Fibroblast of mammary gland (primary cell): ENCODE results near the gene BRD7.

Source experiments
- DNase-seq: peaks from one replicate; pipeline ENCODE4 v3.0.0-alpha.2; 2010; ENCODE audit warnings: low read depth
- H3K4me3 ChIP-seq: 2 replicates; pipeline ENCODE4 v1.5.1; 2011; ENCODE audit warnings: low read depth, mild to moderate bottlenecking, low read length, moderate library complexity; ENCODE audit not compliant: control insufficient read depth
- CTCF ChIP-seq: conservative IDR thresholded peaks from 2 replicates; pipeline ENCODE4 v1.5.1; 2011; ENCODE audit warnings: low read depth, low read length, inconsistent platforms; ENCODE audit not compliant: control insufficient read depth, insufficient read depth

BRD7 gene

DNA sequence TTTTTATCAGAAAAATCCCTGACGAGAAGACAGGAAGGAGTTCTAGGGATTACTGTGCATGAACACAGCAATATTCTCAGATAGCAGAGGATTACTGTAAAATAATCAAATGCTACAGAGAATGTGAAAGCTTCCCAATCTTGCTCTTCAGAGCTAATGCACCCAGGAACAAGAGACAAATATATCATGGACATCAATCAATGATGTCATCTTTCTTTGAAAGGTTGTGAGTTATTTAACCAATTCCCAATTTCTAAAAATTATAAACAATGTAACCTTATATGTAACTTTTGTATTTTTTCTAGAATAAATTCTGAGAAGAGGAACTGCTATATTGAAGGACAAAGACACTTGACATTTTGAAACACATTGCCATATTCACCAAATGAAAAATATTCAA lies 46.5 kb downstream of the BRD7 start:
- TF ChIP-seq CTCF: no peak
- no peak for DNase-seq
- H3K4me3 ChIP-seq: no peak overlapping the region

DNA sequence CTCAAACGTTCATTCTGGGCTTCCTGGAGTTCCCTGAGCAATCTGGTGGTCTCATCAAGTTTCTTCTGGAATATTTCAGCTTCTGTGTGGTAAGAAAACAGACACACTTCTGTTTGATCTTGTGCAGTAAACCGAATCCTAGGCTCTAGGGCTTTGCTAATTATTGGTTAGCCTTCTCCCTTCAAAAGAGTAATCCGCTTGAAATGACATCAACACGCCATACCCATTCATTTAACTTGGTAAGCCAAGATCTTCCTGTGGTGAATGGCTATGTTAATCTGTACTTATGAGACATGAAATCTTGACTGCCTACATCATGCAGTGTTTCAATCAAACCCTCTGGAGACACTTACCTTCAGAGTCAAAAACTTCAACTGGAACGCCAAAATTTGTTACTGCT lies 48.5 kb downstream of the BRD7 start:
- no peak for TF ChIP-seq CTCF
- no peak overlapping the region for H3K4me3 ChIP-seq
- DNase-seq: no peak

- H3K4me3 ChIP-seq: no peak overlapping the region
- DNase-seq: no peak
- no peak for TF ChIP-seq CTCF
These were observed 49.8 kb downstream of the BRD7 start for GRCh38 chr16:50318796-50319578.

- TF ChIP-seq CTCF: no peak
- DNase-seq: no peak
- no peak overlapping the region for H3K4me3 ChIP-seq
These were observed 51.7 kb downstream of the BRD7 start for GRCh38 chr16:50316848-50317630.

GRCh38 chr16:50316102-50316847 lies 52.5 kb downstream of the BRD7 start:
- TF ChIP-seq CTCF: no peak
- DNase-seq: no peak
- H3K4me3 ChIP-seq: no peak overlapping the region

- TF ChIP-seq CTCF: no peak
- DNase-seq: no peak
- H3K4me3 ChIP-seq: no peak overlapping the region
These were observed 53.3 kb downstream of the BRD7 start for GRCh38 chr16:50315346-50315997.
